Muscle layer of colon (tissue), 2 donors: ENCODE results near the gene ZNF749.

ENCODE experiments used
- H3K27ac ChIP-seq: one replicate; pipeline ENCODE4 v1.7.0; 2013; ENCODE audit warnings: low read depth, mild to moderate bottlenecking, low read length, moderate library complexity
- H3K27me3 ChIP-seq, 2 donors: one replicate each; pipeline ENCODE4 v1.7.0; 2013; ENCODE audit warnings: low read length in 2 of 2, mild to moderate bottlenecking in 2 of 2; ENCODE audit not compliant: insufficient read depth in 2 of 2, control insufficient read depth in 1 of 2
- H3K36me3 ChIP-seq: one replicate; pipeline ENCODE4 v1.7.0; 2013; ENCODE audit warnings: mild to moderate bottlenecking, low read length; ENCODE audit not compliant: insufficient read depth
- H3K4me1 ChIP-seq: one replicate; pipeline ENCODE4 v1.7.0; 2013; ENCODE audit warnings: mild to moderate bottlenecking, low read length; ENCODE audit not compliant: insufficient read depth
- H3K4me3 ChIP-seq, 2 donors: one replicate each; pipeline ENCODE4 v1.7.0; 2013; ENCODE audit warnings: low read length in 2 of 2, low read depth in 1 of 2, mild to moderate bottlenecking in 1 of 2, moderate library complexity in 1 of 2
- H3K9ac ChIP-seq: one replicate; pipeline ENCODE4 v1.7.0; 2013; ENCODE audit warnings: low read length
- H3K9me3 ChIP-seq: one replicate; pipeline ENCODE4 v1.7.0; 2013; ENCODE audit warnings: mild to moderate bottlenecking, low read length
- donor health status: abdominal sarcoma.
- donor health status: Adenocarcinoma of cecum.

ZNF749 gene

GRCh38 chr19:57435062-57435978, at the start of gene ZNF749:
TSS of gene ZNF749 (plus strand) at chr19:57435325. CDS start at chr19:57435579, 254 bp downstream.
- Histone ChIP-seq H3K4me1 (peaks cover 17% of the 10 kb centered on the region), H3K36me3 (peaks cover 9% of the 10 kb centered on the region), H3K9ac (peak within 1 kb of the TSS; percentile 42), H3K27me3 (no peaks in the 10 kb centered on the region), H3K9me3 (peaks cover 3% of the 10 kb centered on the region), H3K4me3 (peak within 1 kb of the TSS; percentile 71 to 80), H3K27ac (peak within 1 kb of the TSS; percentile 52)

DNA sequence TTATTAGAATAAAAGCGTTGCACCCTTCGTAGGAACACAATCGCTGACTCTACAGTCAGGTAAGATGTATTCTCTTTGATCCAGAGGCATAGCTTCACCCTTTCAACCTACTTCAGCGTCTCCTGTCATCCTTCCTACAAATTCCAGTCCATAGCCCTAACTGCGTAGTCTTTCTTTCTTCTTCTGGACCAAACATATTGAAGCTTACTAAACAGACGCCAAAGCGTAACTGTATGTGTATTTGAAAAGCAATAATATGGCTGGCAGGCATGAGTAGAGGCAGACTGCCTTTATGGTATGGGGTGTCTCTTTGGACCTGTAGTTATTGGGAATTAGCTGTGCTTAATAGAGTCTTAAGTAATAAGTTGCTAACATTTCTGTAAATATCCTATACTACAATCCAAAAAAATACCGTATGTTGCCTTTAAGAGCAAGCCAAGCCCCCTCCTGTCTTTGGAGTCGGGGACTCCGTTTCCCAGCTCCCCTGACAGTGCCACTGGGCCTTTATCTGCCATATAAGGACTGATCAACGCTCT, 45.9 kb upstream of the ZNF749 start:
- Histone ChIP-seq H3K27me3 (no peaks in the 10 kb centered on the region), H3K9ac (peak overlapping the region; percentile 39), H3K4me3 (peak overlapping the region in 1 of 2 donors; percentile 94), H3K4me1 (peaks cover 15% of the 10 kb centered on the region), H3K9me3 (peaks cover 4% of the 10 kb centered on the region), H3K27ac (peak overlapping the region; percentile 43), H3K36me3 (peaks cover 16% of the 10 kb centered on the region)

DNA sequence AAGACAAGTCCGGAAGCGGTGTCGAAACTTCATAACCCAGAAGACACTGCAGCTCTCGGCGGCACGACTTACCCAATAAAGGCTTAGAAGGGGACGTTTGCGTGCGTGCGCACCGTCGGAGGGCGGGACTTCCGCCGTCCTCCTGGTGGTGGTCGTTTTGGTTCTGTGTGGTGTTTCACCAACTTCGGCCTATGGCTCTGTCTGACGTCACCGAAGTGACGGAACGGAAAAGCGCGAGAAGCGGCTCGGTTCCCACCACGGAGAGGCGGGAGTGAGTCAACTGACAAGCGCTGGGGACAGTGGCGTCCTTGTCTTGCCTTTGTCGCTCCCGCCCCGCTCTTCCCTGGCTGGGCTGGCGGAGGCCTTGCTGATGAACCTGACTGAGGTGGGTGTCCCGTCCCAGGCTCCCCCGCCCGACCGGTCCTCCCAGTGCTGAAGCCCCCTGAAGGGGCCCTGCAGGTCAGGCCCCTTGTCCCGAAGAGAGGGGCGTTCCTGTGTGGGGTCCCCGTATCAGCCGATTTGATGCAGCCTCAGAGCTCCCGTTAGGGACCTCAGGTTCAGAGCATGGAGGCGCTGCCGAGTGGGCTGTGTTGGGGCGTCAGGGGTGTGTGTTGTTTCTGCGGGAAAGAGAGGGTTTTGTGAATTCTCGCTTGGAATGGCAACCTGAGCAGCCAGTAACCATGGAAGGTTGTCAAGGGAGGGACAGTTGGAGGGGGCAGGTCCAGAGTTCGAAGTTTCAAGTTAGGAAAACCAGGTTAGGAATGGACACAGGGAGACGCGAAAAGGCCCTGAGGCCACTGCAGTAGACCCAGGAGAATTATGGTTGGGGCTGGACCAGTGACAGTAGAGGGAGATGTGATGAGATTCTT, 45.2 kb upstream of the ZNF749 start, which contains the start of gene ZNF548:
TSS of gene ZNF548 (plus strand) at position 125 of the 869 bp plus-strand sequence. CDS start at position 371, 246 bp downstream.
- no peaks in the 10 kb centered on the region for H3K27me3 ChIP-seq
- peaks cover 20% of the 10 kb centered on the region for H3K36me3 ChIP-seq
- H3K4me3 ChIP-seq, result peak within 1 kb of the TSS; percentile 54 to 94
- H3K9me3 ChIP-seq, result peaks cover 8% of the 10 kb centered on the region
- H3K27ac ChIP-seq, result peak within 1 kb of the TSS; percentile 43
- peak within 1 kb of the TSS; percentile 75 for H3K9ac ChIP-seq
- peaks cover 15% of the 10 kb centered on the region for H3K4me1 ChIP-seq

DNA sequence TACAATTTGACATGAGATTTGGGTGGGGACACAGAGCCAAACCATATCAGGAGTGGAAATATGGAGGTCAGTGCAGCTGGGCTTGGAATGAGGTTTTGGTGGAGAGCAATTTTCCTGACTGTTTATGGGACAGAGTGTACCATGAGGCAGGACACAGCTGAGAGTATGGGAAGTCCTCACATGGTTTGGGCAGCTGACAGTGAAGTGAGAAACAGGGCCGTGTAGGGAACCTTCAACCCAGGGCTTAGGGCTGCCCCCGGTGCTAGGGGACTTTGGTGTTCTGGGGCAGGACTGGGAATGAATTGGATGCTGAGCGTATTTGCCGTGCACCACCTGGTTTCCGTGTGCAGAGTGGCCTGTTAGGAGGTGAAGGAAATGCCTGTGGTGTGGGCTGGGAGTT, 39.4 kb upstream of the ZNF749 start:
- H3K36me3 ChIP-seq, result peaks cover 58% of the 10 kb centered on the region
- no peak overlapping the region for H3K9ac ChIP-seq
- peaks cover 6% of the 10 kb centered on the region for H3K4me1 ChIP-seq
- H3K27ac ChIP-seq, result no peak overlapping the region
- H3K9me3 ChIP-seq, result peaks cover 23% of the 10 kb centered on the region
- no peaks in the 10 kb centered on the region for H3K27me3 ChIP-seq
- H3K4me3 ChIP-seq, result no peak overlapping the region

DNA sequence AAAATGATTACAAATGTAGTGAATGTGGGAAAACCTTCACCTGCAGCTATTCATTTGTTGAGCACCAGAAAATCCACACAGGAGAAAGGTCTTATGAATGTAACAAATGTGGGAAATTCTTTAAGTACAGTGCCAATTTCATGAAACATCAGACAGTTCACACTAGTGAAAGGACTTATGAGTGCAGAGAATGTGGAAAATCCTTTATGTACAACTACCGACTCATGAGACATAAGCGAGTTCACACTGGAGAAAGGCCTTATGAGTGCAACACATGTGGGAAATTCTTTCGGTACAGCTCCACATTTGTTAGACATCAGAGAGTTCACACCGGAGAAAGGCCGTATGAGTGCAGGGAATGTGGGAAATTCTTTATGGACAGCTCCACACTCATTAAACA, 36.3 kb upstream of the ZNF749 start:
- no peak overlapping the region for H3K27ac ChIP-seq
- H3K9me3 ChIP-seq, result peaks cover 38% of the 10 kb centered on the region
- no peaks in the 10 kb centered on the region for H3K27me3 ChIP-seq
- H3K36me3 ChIP-seq, result peaks cover 53% of the 10 kb centered on the region
- H3K9ac ChIP-seq, result no peak overlapping the region
- H3K4me1 ChIP-seq, result no peaks in the 10 kb centered on the region
- no peak overlapping the region for H3K4me3 ChIP-seq

DNA sequence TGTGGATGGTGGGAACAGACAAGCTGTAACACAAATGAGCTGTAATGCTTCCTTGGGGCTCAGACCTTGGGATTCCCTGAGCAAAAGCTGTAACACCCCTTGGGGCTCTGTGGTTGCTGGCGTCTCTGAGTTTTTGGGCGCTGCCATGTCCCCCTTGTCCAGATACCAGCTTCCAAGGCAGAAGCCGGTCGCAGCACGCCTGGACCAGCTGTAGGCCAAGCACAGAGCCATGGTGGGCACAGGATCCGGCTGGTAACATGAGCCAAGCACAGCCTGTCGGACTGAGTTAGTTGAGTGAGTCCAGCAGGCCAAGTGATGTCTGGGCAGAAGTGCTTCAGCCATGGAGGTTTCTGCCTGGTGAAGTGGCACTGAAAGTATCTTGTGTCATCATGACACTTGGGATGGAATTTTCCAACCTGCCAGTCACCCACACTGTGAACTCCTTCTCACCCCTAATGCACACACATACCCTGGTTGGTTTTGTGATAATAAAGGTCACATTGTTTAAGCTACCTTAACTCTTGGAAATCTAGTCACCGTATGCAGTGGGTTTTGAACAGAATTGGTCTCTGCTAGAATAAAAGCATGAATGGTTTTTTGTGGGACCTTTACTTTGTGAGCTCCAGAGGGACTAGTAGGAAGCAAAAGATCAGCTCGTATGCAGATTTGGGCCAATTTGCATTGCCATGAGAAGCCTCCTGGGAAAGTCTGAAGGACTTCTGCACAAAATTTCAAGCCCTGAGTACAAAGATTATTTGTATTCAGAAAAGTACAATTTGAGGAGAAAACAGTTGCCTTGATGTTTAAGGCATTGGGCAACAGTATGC, 31.2 kb upstream of the ZNF749 start:
- H3K4me1 ChIP-seq, result no peaks in the 10 kb centered on the region
- peaks cover 14% of the 10 kb centered on the region for H3K36me3 ChIP-seq
- no peak overlapping the region for H3K27ac ChIP-seq
- H3K4me3 ChIP-seq, result no peak overlapping the region
- no peak overlapping the region for H3K9ac ChIP-seq
- H3K9me3 ChIP-seq, result peaks cover 16% of the 10 kb centered on the region
- H3K27me3 ChIP-seq, result no peaks in the 10 kb centered on the region

DNA sequence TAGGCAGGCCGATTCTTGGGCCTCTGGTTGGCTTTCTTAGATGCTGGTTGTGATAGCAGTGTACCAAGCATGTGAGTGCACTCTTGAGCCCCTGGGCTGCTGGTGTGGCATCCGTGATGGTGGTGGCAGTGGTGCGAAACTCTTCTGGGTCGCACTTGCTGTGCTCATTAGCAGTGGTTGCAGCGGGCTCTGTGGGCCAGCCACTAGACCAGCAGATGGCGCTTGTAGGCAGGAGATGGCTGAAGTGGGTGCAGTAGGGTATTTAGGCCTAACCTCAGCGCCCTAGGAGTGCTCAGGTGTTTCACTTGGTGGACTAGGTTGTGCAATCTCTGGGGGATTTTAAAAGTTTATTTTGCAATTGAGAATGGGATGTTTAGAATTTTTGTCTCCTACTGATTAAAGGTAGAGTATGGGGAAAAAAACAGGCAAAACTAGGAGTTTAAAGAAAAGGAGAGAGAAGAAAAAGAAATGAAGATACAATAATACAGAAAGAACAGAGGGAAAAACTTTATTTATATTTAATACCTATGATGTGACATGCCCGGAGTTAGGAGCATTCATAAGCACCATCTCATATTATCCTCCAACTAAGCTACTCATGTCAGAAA, 28.5 kb upstream of the ZNF749 start:
- peaks cover 7% of the 10 kb centered on the region for H3K36me3 ChIP-seq
- no peak overlapping the region for H3K27ac ChIP-seq
- H3K4me3 ChIP-seq, result no peak overlapping the region
- peaks cover 15% of the 10 kb centered on the region for H3K9me3 ChIP-seq
- no peaks in the 10 kb centered on the region for H3K27me3 ChIP-seq
- H3K9ac ChIP-seq, result no peak overlapping the region
- peaks cover 1% of the 10 kb centered on the region for H3K4me1 ChIP-seq

- Histone ChIP-seq H3K27ac (peak within 1 kb of the TSS; percentile 84), H3K27me3 (no peaks in the 10 kb centered on the region), H3K4me1 (peaks cover 8% of the 10 kb centered on the region), H3K4me3 (peak within 1 kb of the TSS; percentile 93 to 98), H3K9ac (peak within 1 kb of the TSS; percentile 32), H3K9me3 (peaks cover 10% of the 10 kb centered on the region), H3K36me3 (peaks cover 20% of the 10 kb centered on the region)
These were observed 24.1 kb upstream of the ZNF749 start, which contains the start of gene ZNF17 for GRCh38 chr19:57410877-57411671. TSS of gene ZNF17 (plus strand) at chr19:57411161. CDS start at chr19:57413616, 2,455 bp downstream.

DNA sequence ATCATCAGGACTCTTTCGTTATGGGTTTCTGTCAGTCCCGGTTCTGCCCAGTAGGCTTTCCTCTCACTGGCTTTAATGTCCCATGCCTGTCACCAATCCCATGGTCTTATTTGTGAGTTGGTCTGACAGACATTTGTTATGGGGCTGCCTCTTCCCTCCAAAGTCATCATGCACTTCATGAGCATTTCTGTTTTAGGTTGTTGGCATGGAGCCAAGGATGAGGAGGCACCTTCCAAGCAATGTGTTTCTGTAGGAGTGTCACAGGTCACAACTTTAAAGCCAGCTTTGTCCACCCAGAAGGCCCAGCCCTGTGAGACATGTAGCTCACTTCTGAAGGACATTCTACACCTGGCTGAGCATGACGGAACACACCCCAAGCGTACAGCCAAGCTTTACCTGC, 15.7 kb upstream of the ZNF749 start:
- H3K27me3 ChIP-seq, result no peaks in the 10 kb centered on the region
- peaks cover 50% of the 10 kb centered on the region for H3K9me3 ChIP-seq
- peaks cover 60% of the 10 kb centered on the region for H3K36me3 ChIP-seq
- H3K27ac ChIP-seq, result no peak overlapping the region
- H3K4me3 ChIP-seq, result peak overlapping the region in 1 of 2 donors; percentile 5
- H3K4me1 ChIP-seq, result no peaks in the 10 kb centered on the region
- H3K9ac ChIP-seq, result no peak overlapping the region
